Ramos (cell line): ENCODE measurements around the gene SAMD4B.

Experiments used
- in situ Hi-C: fragments of 300-500 bp; cut with MboI; formaldehyde crosslinking; loops from one replicate; pipeline ENCODE4 v1.14.3; 2022; ENCODE audit warnings: low sequenced_read_pairs; ENCODE audit not compliant: unreplicated experiment

SAMD4B gene

GRCh38 chr19:39385629-39386411 is 43.6 kb downstream of the SAMD4B start:
- in situ Hi-C loops, result no loop called here

GRCh38 chr19:39386557-39386956 is 44.3 kb downstream of the SAMD4B start:
- in situ Hi-C loops, result no loop called here

GRCh38 chr19:39388657-39389056 is 46.4 kb downstream of the SAMD4B start:
- in situ Hi-C loops, result no loop called here

DNA sequence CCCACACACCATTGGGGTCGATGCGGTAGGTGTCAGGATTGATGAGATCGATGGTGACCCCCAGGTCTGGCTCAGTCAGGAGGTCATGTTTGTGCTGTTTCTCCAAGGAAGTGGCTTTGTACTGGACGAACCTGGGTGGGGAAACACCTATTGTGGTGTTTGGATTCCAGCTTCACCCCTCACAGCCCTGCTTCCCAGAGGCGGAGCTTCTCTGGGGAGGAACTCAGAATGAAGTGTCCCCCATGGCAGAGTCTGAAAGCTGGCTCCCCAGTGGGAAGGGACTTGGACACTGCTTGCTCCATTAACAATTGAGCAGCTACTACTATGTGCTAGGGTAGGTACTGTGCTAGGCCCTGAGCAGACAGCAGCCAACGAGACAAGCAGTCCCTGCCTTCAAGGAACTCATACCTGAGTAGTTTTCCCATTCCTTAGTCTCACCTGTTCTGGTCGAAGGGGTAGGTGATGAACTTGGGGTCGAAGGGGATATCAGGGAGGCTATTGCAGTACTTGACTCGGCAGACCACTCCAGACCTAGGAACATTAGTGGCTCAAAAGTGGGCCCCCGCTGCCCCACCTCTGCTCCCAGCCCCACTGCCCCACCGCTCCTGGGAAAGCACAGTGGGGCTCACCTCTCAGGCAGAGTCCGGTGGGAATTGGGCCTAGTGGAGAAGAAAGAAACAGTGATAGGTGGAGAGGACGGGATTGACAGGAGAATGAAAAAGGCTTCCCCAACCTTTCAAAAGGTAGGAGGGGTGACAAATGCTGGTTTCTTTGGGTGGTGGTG is 47.6 kb downstream of the SAMD4B start:
- in situ Hi-C loops, result no loop called here

GRCh38 chr19:39390451-39390750 is 48.2 kb downstream of the SAMD4B start:
- in situ Hi-C loops, result no loop called here

DNA sequence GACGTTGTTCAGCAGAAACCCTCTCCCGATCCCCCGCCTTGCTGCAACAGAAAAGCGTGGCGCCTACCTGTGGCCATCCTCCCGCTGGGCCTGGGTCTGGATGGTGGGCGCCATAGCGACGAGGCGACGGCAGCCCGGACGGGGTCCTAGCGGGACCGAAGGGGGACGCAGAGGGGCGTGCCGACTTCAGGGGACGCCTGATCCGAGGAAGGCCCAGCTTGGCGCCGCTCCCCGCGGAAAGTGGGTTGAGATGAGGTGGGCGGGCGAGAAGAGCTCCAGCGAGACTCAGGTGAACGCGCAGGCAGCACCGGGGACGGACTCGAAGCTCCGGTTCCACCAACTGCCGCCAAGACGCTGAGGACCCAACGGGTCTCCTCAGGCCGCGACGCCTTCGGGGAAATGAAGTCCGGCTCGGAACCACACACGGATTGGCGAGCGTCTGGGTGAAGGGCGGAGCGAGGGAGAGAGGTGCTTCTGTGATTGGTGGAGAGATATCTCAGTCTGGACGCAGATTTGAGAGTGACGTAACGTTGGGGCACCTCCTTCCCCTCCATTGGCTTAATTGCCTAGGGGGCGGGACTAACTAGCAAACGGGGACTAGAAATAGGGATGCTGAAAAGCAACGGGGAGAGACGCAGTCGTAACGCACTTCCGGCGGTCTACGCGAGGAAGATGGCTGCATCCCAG is 48.7 kb downstream of the SAMD4B start, which contains the start of the genes MED29 and PAF1:
TSS of gene MED29 (plus strand) at position 628 of the 687 bp plus-strand sequence. CDS start at position 673, 45 bp downstream.
TSS of gene PAF1 (minus strand) at position 356 of the 687 bp plus-strand sequence. CDS start at position 114, 242 bp downstream.
- in situ Hi-C loops, result no loop called here

DNA sequence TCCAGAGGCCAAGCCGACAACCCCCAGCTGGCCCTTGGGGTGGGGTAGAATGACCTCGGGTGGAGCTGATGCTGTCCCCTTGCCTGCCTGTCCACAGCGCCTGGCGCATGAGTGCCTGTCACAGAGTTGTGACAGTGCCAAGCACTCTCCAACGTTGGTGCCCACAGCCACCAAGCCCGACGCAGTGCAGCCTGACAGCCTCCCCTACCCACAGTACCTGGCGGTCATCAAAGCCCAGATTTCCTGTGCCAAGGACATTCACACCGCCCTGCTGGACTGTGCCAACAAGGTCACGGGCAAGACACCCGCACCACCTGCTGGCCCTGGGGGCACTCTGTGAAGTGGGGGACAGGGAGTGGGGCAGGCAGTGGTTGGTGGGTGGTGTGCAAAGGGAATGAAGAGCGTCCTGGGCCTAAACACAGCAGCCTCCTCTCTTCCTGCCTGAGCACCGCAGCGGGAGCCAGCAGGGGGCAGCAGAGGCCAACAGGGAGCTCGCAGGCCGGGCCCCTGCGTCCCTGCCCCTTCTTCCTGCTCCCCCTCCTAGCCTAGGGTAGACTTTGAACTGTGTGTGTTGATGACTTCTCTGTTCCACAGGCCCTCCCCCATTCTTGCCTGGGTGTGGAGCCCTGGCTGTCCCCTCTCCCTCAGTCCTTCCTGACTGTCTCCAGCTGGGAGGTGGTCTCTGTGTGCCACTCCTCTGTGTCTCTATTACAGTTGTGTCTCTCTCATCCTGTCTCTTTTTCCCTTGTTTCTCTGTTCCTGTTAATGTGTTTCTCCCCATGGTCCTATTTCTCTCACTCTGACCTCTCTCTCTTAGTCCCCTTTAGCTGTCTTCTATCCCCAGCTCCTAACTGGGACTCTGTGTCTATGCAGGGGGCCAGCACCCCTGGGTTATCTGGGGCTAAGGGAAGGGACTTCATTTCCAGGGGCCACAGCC is 55.4 kb downstream of the SAMD4B start:
- in situ Hi-C loops, result no loop called here

DNA sequence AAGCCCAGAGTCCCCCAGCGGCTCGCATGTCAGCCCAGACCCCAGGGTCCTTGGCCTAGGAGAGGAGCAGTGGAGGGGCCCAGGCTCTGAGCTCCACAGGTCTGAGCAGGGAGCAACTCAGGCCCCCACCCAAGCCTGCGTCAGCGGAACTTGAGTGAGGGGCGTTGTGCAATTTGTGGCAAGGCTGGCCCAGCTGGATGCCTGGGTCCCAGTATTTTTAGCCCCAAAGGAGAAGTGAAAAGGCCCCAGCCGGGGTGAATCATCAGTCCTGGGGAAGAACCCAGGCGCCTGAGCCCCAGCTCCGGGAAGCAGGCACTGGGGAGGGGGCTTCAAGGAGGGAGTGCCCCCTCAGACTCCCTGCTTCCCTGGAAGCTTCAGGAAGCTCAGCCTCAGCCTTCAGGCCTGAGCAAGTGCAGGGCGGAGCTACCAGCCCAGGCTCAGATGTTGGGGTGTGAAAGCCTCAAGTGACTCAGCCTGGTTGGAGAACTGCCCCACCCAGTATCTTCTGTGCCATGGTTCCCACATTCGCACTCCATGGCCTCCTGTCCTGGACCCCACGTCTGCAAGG is 56.2 kb downstream of the SAMD4B start:
- in situ Hi-C loops, result no loop called here

DNA sequence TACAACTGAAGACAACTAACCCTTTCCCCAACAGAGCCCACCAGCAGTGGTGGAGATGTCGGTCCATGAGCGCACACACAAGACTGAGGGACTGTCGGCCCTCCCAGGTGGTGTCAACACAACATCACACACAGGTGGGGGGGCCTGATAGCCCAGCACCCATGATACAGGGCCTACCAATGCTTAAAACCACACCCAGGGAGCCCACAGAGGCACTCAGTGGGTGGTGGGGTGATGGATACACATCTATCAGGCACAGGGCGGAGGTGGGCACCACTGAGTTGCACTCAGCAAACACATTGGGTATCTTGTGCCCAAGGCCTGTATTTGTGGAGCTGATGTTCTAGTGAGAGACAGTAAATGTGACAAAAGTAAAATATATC is 57.4 kb downstream of the SAMD4B start:
- in situ Hi-C loops, result no loop called here

DNA sequence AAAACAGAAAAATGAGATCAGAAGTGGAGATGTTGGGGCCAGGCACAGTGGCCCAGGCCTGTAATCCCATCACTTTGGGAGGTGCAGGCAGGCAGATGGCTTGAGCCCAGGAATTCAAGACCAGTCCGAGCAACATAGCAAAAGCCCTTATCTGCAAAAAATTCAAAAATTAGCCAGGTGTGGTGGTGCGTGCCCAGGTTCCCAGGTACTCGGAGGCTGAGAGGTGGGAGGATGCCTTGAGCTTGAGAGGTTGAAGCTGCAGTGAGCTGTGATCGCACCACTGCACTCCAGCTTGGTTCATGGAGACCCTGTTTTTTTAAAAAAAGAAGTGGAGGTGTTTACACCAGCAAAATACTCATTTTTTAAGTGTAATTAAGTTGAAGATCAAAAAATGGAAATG is 57.8 kb downstream of the SAMD4B start:
- in situ Hi-C loops, result no loop called here

- in situ Hi-C loops, result no loop called here
Measured at GRCh38 chr19:39401070-39401548, 58.9 kb downstream of the SAMD4B start.

DNA sequence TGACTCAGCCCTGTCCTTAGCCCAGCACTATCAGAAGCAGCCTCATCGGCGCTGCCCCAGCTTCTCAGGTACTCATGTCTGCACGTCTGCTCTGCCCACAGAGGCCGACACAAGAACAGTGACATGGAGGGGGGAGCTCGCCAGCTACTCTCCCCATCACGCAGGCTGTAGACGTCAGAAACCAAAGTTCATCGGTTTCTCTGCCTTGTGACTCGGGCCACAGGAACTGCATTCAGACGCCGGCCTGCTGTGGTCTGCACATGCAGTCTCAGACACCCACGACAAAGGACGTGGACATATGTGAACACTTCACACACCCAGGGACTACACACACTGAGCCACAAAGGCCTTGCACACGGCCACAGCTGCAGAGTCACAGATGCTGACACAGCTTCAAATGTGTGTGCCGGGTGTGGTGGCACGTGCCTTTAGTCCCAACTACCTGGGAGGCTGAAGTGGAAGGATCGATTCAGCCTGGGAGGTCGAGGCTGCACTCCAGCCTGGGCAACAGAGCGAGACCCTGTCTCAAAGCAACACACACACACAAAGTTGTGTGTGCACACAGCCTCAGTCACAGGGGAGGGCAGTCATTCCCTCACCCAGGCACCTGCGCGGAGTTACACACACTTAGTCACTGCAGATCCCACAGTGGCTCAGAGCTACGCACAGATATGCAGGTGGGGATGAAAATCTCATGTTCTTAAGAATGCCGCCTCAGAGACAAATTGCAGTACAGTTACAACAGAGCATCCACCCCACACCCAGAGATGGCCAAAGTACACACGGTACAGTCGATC is 59.5 kb downstream of the SAMD4B start:
- in situ Hi-C loops, result no loop called here

DNA sequence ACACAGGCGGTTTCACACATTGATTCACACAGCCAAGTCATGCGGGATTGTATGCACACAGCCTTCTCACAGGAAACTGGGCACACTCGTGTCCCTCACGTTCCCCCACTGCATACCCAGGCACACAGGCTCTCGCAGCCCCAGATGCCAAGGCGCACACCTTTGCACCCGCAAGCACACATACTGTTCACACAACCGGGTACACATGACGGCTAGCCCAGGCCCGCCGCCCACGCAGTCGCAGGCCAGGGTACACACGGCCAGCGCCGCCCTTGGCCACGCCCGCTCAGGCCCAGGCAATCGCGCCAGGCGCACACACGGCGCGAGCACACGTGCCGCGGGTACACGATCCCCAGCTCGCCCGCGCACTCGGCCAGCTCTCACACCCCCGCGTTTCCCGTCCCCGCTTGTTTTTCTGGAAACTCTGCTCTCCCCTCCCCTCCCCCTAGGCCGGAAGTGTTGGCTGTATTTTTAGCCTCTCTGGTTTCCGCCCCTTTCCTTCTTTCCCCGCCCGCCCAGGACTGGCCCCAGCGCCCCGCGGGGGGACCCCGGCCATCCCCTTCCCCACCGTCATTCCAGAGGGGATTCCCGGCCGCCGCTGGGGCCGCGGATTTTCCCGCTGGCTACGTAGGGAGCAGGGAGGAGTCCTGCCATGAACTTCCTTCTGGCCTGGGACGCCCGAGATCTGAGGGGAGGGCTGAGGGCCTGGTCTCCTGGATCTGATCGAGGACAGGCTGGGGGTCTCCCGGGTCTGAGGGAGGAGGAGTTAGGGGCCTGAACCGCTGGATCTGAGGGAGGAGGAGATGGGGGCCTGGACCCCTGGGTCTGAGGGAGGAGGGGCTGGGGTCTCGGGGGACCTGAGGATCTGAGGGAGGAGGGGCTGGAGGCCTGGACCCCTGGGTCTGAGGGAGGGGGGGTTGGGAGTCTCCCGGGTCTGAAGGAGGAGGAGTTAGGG is 60.4 kb downstream of the SAMD4B start:
- in situ Hi-C loops, result no loop called here

DNA sequence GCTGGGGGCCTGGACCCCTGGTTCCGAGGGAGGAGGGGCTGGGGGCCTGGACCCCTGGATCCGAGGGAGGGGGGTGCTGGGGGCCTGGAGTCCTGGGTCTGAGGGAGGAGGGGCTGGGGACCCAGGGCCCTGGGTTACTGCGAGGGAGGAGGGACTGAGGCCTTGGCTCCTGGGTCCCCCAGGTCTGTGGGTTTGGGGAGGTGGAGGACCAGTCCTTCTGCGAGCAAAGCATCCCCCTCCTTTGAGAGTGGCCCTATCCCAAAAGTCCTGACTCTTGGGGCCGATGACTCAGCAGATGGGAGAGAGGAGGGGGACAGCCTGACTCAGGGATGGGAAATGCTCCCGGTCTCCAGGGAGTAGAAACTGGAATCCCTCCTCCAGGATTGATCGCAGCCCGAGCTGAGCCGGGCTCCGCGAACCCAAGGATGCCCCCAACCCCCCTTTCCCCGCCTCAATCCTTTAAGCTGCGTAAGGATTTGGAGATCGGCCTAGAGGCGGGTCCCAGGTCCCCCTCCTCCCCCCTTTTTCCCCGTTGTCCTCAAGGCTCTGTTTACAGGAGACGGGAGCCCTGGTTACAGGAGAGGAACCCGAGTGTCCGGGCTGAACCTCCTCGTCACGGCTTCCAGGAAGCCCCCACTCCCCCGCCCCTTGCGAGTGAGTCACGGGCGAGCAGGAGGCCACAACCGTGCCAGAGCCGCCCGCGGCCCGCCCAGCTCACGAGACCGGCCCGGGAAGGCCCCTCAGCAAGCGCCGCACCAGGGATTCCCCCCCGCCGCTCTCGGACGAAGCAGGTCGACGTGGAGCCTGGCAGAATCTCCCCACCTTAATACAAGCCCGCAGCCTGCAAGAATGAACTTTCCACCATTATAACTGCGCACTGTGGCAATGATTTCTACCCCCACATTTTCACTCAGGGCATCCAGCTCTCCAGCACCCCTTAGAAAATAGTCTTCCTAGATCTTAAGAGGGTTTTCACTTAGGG is 61.4 kb downstream of the SAMD4B start:
- in situ Hi-C loops, result no loop called here

DNA sequence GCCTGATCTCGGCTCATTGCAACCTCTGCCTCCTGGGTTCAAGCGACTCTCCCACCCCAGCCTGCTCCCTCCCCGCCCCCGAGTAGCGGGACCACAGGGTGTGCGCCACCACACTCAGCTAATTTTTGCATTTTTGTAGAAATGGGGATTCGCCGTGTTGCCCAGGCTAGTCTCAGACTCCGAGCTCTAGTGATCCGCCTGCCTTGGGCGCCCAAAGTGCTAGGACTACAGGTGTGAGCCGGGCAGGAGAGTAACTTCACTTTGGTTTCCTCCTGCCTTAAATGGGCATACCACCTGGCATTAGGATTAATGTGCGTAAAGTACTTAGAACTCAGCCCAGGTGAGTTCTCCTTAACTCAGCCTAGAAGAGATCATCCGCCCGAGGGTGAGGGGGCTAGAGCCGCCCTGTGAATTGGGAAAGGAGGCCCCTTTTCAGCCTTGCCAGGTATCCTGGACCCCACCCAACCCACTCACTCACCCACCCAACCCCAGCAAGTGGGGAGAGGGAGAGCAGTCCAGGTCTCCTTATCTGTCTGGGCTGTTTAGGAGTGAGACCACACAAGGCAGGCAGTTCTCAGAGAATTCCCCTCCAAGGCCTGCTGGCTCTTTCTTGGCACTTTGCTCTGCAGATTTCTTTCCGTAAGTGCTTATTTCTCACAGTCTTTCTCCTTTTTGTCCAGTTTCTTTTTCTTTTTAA is 63.2 kb downstream of the SAMD4B start:
- in situ Hi-C loops, result no loop called here
